ENCODE data around the gene GBX2. TPM values are rescaled to one million over a fixed set of nuclear protein-coding genes. Genes with fewer than 3 reads are reported as not detected.

Gene GBX2
- total and polyA plus RNA-seq, 9 of the 15 experiments (the other 6 are each of a cell fraction or from before 2014, with no cell fraction given) = 0.03 to 0.53 (median 0.27) TPM; not detected in 1

- ATAC-seq = no peak
- Histone ChIP-seq H3K9ac (ENCODE audit: insufficient read depth in 1 of 2, low read depth in 2 of 2, low read length in 2 of 2) (no peak overlapping the region), H3K4me2 (ENCODE audit: insufficient read depth, low read length) (no peak overlapping the region), H3K27me3 (ENCODE audit: control insufficient read depth in 2 of 2, insufficient read depth in 2 of 2, low read length in 2 of 2) (peaks cover 0 to 25% of the 10 kb centered on the region in 2 experiments; a peak in 2 of 5 replicates), H2AFZ (ENCODE audit: low read depth, low read length) (no peak overlapping the region), H3K79me2 (ENCODE audit: control insufficient read depth, insufficient read depth, low read length) (no peaks in the 10 kb centered on the region), H3K36me3 (ENCODE audit: control insufficient read depth, insufficient read depth, low read length) (no peaks in the 10 kb centered on the region), H3K27ac (ENCODE audit: extremely low read depth, low read depth, low read length) (no peak overlapping the region), H3K4me1 (replicated peaks in 1 of 2; ENCODE audit: control insufficient read depth in 2 of 2, insufficient read depth in 2 of 2, low read length in 2 of 2) (no peaks in the 10 kb centered on the region), H3K9me1 (ENCODE audit: control insufficient read depth, insufficient read depth, low read length) (no peaks in the 10 kb centered on the region), H3K9me3 (replicated peaks; ENCODE audit: control insufficient read depth, insufficient read depth, low read depth, low read length) (no peaks in the 10 kb centered on the region), H3K4me3 (no peak overlapping the region), H4K20me1 (replicated peaks; ENCODE audit: control insufficient read depth, insufficient read depth, low read length) (no peaks in the 10 kb centered on the region)
- DNase-seq (ENCODE audit: extremely low read depth in 1 of 4, low spot score in 3 of 4) = no peak
- intact Hi-C loops (cut with micrococcal nuclease) (no loop called here), in situ Hi-C loops (cut with MboI) (no loop called here)
- WGBS (ENCODE audit: insufficient coverage, low coverage, missing lambda C conversion rate) = 5% methylated on average over 8 of the region's 10 CpGs
- TF ChIP-seq ZNF311 (CRISPR knock-in tag; IDR thresholded peaks at IDR 0.05) (no peak), SREBF1 (IDR thresholded peaks at IDR 0.05; ENCODE audit: borderline replicate concordance, low read depth, low read length) (no peak), RAD21 (CRISPR knock-in tag; conservative IDR thresholded peaks at IDR 0.05 in 1 of 2, IDR thresholded peaks at IDR 0.05 in 1 of 2) (no peak), HMGXB4 (CRISPR knock-in tag; IDR thresholded peaks at IDR 0.05) (no peak), HCFC1 (IDR thresholded peaks at IDR 0.05; ENCODE audit: low read depth, low read length) (no peak), CEBPB (tag; IDR thresholded peaks at IDR 0.05) (no peak), LCOR (CRISPR knock-in tag; IDR thresholded peaks at IDR 0.05) (no peak), EGR1 (conservative IDR thresholded peaks at IDR 0.05) (no peak), ZNF592 (IDR thresholded peaks at IDR 0.05) (no peak), KLF16 (IDR thresholded peaks at IDR 0.05) (no peak), ZNF143 (CRISPR knock-in tag; IDR thresholded peaks at IDR 0.05) (no peak), XRCC3 (IDR thresholded peaks at IDR 0.05) (no peak), SRSF1 (IDR thresholded peaks at IDR 0.05; ENCODE audit: low read depth, low read length) (no peak), MAZ (CRISPR knock-in tag; conservative IDR thresholded peaks at IDR 0.05 in 1 of 2, IDR thresholded peaks at IDR 0.05 in 1 of 2) (no peak)
- ChIA-PET CTCF (ENCODE audit: low intra/inter-chr PET ratio) (no interaction called here), POLR2A (no interaction called here)
- BruUV-seq (replicated peaks) = no TSS peak
- FAIRE-seq = no peak
Observed at GRCh38 chr2:236193026-236193425, 24.8 kb upstream of the GBX2 start.

Measured in K562 (cell line).